Subcutaneous adipose tissue (tissue), 4 donors: Measurements from ENCODE around the gene TP73. TPM values are rescaled to one million over a fixed set of nuclear protein-coding genes. Genes with fewer than 3 reads are reported as not detected.

Source experiments
- total RNA-seq, 4 donors: library from RNA; depleted of rRNA; stranded (reverse); fragments of >200 nt; gene quantifications; one replicate each; pipeline ENCODE4 v1.1.0, GENCODE V29; 2016
- TF ChIP-seq, protein P1 (sequence below): fragments of 450-650 bp; IDR thresholded peaks from one replicate; pipeline ENCODE4 v1.5.1; 2016; ENCODE audit warnings: low read depth, mild to moderate bottlenecking, control low read depth, antibody characterized with exemption, moderate library complexity

The TP73 gene
- total RNA-seq, 4 donors from 2014 or later = 0.17 TPM; not detected in 3

DNA sequence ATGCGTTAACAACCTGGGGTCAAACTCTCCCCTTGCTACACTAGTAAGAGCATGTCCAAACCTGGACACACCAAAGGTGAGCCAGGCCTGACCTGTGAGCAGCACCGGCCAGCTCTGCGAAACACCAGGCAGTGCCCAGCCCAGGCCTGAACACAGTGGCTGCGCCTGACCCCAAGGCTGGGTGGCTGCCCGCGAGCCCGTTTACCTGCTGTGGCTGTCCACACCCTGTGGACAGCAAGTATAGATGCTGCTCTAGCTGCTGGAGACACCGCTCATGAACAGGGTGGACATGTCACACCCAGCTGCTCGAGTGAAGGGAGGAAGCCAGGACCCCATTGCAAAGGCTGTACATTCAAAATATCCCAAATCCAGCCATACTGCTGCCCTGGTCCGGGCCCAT is 92.3 kb downstream of the TP73 start:
- TF ChIP-seq, protein P1, sequence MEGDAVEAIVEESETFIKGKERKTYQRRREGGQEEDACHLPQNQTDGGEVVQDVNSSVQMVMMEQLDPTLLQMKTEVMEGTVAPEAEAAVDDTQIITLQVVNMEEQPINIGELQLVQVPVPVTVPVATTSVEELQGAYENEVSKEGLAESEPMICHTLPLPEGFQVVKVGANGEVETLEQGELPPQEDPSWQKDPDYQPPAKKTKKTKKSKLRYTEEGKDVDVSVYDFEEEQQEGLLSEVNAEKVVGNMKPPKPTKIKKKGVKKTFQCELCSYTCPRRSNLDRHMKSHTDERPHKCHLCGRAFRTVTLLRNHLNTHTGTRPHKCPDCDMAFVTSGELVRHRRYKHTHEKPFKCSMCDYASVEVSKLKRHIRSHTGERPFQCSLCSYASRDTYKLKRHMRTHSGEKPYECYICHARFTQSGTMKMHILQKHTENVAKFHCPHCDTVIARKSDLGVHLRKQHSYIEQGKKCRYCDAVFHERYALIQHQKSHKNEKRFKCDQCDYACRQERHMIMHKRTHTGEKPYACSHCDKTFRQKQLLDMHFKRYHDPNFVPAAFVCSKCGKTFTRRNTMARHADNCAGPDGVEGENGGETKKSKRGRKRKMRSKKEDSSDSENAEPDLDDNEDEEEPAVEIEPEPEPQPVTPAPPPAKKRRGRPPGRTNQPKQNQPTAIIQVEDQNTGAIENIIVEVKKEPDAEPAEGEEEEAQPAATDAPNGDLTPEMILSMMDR = no peak

DNA sequence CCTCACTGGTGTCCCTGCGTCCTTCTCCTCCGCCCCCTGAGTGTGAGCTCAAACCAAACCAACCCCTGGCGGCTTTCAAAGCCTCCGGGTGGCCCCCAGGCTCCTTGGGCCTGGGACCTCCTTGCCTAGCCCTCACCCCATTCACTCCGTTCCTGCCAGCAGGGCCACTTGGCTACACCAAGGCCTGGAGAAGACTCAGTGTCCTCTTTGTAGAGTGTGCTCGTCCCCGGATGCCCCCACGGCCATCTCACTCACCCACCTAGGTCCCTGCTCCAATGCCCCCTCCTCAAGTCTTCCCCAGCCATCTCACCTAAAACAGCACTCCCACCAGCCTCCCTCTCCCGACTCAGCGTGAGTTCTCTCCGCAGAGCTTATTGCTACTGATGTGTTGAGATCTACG is 92.8 kb downstream of the TP73 start:
- TF ChIP-seq, protein P1 = no peak

DNA sequence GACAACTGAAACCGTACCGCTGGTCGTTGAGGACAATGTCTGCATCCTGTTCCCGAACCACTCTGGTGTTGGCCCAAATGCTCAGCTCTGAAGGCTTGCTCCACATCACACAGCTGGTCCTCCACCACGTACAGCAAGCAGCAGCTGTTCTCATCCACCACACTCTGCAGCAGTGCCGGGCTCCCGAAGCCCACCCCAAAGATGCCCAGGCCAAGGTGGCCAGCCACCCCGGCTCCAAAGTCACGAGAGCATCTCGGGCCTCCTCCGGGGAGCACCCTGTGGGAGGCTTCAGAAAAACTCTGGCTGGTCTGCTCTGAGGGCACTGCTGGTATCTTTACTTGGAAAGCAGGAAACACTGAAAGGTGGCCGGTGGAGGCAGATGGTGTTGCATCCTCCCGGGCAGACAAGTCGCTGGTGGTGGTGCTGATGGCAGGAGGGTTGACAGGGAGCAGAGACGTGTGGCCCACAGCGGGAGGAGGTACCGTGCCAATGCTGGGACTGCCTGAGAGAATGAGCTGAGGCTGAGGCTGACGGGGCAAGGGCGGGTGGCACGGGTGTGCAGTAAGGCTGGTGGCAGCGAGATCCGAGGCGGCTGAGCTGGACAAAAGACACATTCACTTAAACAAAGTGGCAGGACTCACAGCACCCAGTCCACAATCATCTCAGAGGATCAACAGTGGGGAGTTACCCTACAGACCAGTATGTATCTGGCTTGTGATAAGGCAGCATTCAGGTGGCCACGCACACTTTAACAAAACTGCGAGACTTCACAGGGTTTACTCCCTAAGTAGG is 93.5 kb downstream of the TP73 start:
- TF ChIP-seq, protein P1 = no peak

DNA sequence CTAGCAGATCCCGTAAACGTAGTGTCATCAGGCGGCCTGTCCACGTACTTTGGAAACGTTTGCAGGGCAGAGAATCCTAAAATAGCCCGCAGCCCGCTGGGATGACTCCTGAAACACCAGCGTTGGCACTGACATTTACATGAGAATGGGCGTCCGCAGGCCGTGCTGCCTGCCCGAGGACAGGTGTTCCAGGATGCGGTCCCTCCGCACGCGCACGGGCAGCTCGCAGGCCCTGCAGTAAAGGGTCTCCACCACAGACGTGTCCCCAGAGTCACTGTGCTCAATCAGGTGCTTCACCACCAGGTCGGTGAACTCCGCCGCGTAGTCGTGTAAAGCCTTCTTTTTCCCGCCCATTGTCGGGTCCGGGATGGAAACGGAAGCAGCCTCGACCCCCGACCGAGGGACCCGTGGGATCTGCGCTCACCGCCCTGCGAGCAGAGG is 94.1 kb downstream of the TP73 start:
- TF ChIP-seq, protein P1 = no peak

DNA sequence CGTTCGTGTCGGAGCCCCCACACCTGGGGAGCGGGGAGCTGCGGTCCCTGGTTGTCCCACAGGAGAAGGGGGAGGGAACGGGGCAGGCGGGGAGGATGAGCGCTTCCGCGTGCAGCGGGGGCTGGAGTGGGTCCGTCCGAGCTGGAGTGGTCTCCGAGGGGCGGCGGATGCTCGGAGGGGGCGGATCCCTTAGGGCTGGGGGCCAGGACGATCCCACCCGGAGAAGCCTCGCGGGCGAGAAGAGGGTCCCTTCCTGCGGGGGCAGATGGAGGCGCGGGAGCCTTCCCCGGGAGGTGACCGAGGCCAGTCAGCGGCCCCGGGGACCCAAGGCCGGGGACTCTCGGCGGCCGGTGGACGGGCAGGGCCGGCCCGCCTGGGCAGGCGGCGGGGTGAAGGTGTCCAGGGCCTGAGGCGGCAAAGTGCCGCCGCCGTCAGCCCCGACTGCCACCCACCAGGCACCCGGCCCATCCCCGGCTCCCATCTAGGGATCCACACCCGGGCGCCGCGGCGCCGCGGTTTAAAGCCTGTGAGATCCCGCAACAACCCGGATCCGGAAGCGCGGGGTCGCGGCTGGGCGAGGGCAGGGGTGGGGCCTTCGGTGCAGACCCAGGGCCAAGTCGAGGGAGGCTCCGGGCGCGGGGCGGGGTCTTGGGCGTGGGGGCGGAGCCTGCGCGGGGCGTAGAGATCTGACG is 94.7 kb downstream of the TP73 start:
- TF ChIP-seq, protein P1 = no peak

DNA sequence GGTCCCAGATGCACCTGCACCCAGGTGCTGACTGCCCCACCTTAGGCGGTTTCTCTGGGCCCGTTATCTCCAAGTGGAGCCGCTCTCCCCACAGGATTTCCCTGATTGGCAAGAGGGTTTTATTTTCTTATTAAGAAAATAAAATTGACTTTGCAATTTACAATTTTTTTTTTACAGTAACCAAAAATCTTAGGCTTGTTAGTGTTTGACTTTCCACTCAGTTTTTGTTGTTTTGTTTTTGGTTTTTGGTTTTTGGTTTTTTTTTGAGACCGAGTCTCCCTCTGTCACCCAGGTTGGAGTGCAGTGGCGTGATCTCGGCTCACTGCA is 95.2 kb downstream of the TP73 start:
- TF ChIP-seq, protein P1 = no peak

DNA sequence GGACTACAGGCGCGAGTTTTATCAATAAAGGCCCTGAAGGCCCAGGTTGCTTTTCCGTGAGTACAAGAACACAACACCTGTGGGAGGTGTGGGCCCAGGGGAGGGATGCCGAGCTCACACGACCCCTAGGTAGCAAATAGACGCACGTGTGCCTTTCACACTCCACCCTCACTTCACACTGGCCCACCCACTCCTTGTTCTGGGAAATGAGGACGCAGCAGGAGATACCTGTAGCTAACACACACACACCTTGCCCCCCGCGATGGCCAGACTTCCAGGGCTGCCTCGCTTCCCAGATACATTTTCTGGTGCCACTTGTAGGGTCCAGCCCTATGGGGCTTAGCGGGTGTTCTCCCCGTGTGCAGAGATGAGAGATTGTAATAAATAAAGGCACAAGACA is 95.6 kb downstream of the TP73 start:
- TF ChIP-seq, protein P1 = no peak
